Mesendoderm (in vitro differentiated cells): ENCODE results near the gene ITGB1BP1.

Source experiments
- DNase-seq: peaks from one replicate; pipeline ENCODE4 v3.0.0; 2013
- H2AK5ac ChIP-seq: 2 replicates; pipeline ENCODE4 v1.6.1; 2013; ENCODE audit warnings: low read length, inconsistent platforms
- H2BK120ac ChIP-seq: 2 replicates; pipeline ENCODE4 v1.6.1; 2013; ENCODE audit warnings: low read depth, mild to moderate bottlenecking, low read length, moderate library complexity, mixed read lengths
- H2BK15ac ChIP-seq: replicated peaks from 2 replicates; pipeline ENCODE4 v1.6.1; 2013; ENCODE audit warnings: low read depth, mild to moderate bottlenecking, moderate library complexity
- H2BK5ac ChIP-seq: 2 replicates; pipeline ENCODE4 v1.6.1; 2013; ENCODE audit warnings: low read length, inconsistent platforms
- H3K18ac ChIP-seq: 2 replicates; pipeline ENCODE4 v1.6.1; 2013; ENCODE audit warnings: mild to moderate bottlenecking, low read length, mixed read lengths
- H3K23ac ChIP-seq: one replicate; pipeline ENCODE4 v1.6.1; 2013; ENCODE audit warnings: low read length
- H3K27ac ChIP-seq: 2 replicates; pipeline ENCODE4 v1.5.1; 2013; ENCODE audit warnings: low read depth, mild to moderate bottlenecking, inconsistent platforms, low read length, moderate library complexity
- H3K27me3 ChIP-seq: 2 replicates; pipeline ENCODE4 v1.6.1; 2013; ENCODE audit warnings: low read length, control low read depth, mild to moderate bottlenecking, inconsistent platforms; ENCODE audit not compliant: insufficient read depth, poor library complexity
- H3K36me3 ChIP-seq: 2 replicates; pipeline ENCODE4 v1.6.1; 2013; ENCODE audit warnings: low read length, inconsistent platforms; ENCODE audit not compliant: control insufficient read depth, insufficient read depth
- H3K4ac ChIP-seq: one replicate; pipeline ENCODE4 v1.6.1; 2013; ENCODE audit warnings: low read depth, mild to moderate bottlenecking, low read length, moderate library complexity
- H3K4me1 ChIP-seq: 2 replicates; pipeline ENCODE4 v1.6.1; 2013; ENCODE audit warnings: low read depth, low read length, inconsistent platforms; ENCODE audit not compliant: control insufficient read depth
- H3K4me2 ChIP-seq: 2 replicates; pipeline ENCODE4 v1.6.1; 2013; ENCODE audit warnings: low read length
- H3K4me3 ChIP-seq: 2 replicates; pipeline ENCODE4 v1.5.1; 2013; ENCODE audit warnings: mild to moderate bottlenecking, low read length
- H3K56ac ChIP-seq: one replicate; pipeline ENCODE4 v1.6.1; 2013; ENCODE audit warnings: low read length
- H3K79me1 ChIP-seq: 2 replicates; pipeline ENCODE4 v1.6.1; 2013; ENCODE audit warnings: low read length, inconsistent platforms
- H3K79me2 ChIP-seq: 2 replicates; pipeline ENCODE4 v1.6.1; 2013; ENCODE audit warnings: mild to moderate bottlenecking, low read length; ENCODE audit not compliant: control insufficient read depth, insufficient read depth
- H3K9ac ChIP-seq: 2 replicates; pipeline ENCODE4 v1.6.1; 2013; ENCODE audit warnings: low read length, inconsistent platforms
- H4K5ac ChIP-seq: one replicate; pipeline ENCODE4 v1.6.1; 2013; ENCODE audit warnings: low read length
- H4K8ac ChIP-seq: one replicate; pipeline ENCODE4 v1.6.1; 2013; ENCODE audit warnings: low read depth, mild to moderate bottlenecking, control low read depth, low read length, moderate library complexity
- WGBS: extraction: QIAGEN DNeasy Blood & Tissue Kit; methylation state at CpG from one replicate; pipeline ENCODE4 v1.1.7; 2013; ENCODE audit warnings: low lambda C conversion rate, missing lambda C conversion rate; ENCODE audit not compliant: insufficient coverage; ENCODE audit errors: extremely low coverage; 5-methylcytosine and 5-hydroxymethylcytosine counted together

Gene ITGB1BP1

GRCh38 chr2:9422321-9423099 is 818 bp downstream of the ITGB1BP1 start:
- H3K4ac ChIP-seq = no peak overlapping the region
- no CpG with 5 or more reads among the region's 42 CpGs for WGBS
- peak overlapping the region; percentile 99 for H3K4me2 ChIP-seq
- H3K79me1 ChIP-seq = peaks cover 20% of the 10 kb centered on the region
- H4K8ac ChIP-seq = no peak overlapping the region
- H3K4me3 ChIP-seq = peak overlapping the region; percentile 81
- no peak overlapping the region for H3K18ac ChIP-seq
- H3K23ac ChIP-seq = peak overlapping the region; percentile 54
- peaks cover 13% of the 10 kb centered on the region for H3K79me2 ChIP-seq
- peak overlapping the region; percentile 92 for H3K9ac ChIP-seq
- no peaks in the 10 kb centered on the region for H3K36me3 ChIP-seq
- peak overlapping the region; percentile 96 for H3K56ac ChIP-seq
- peak; percentile 64 for DNase-seq
- H2BK15ac ChIP-seq = no peak overlapping the region
- H3K27ac ChIP-seq = no peak overlapping the region
- peaks cover 5% of the 10 kb centered on the region for H3K4me1 ChIP-seq
- no peak overlapping the region for H4K5ac ChIP-seq
- H2BK5ac ChIP-seq = no peak overlapping the region
- no peak overlapping the region for H2BK120ac ChIP-seq
- no peaks in the 10 kb centered on the region for H3K27me3 ChIP-seq
- H2AK5ac ChIP-seq = no peak overlapping the region

GRCh38 chr2:9420495-9420894 is 2.8 kb downstream of the ITGB1BP1 start:
- Histone ChIP-seq H2BK120ac (no peak overlapping the region), H2BK5ac (no peak overlapping the region), H3K4ac (no peak overlapping the region), H3K18ac (no peak overlapping the region), H2AK5ac (no peak overlapping the region), H3K4me3 (no peak overlapping the region), H3K4me2 (no peak overlapping the region), H2BK15ac (no peak overlapping the region), H3K4me1 (peaks cover 5% of the 10 kb centered on the region), H3K27me3 (no peaks in the 10 kb centered on the region), H3K27ac (no peak overlapping the region), H4K5ac (no peak overlapping the region), H4K8ac (no peak overlapping the region), H3K79me2 (peaks cover 13% of the 10 kb centered on the region), H3K23ac (no peak overlapping the region), H3K36me3 (no peaks in the 10 kb centered on the region), H3K79me1 (peaks cover 13% of the 10 kb centered on the region), H3K56ac (no peak overlapping the region), H3K9ac (no peak overlapping the region)
- no CpG with 5 or more reads among the region's 10 CpGs for WGBS
- no peak for DNase-seq

- H2BK120ac ChIP-seq = no peak overlapping the region
- no peak overlapping the region for H3K4me3 ChIP-seq
- H3K9ac ChIP-seq = no peak overlapping the region
- peaks cover 12% of the 10 kb centered on the region for H3K79me1 ChIP-seq
- no peak for DNase-seq
- H3K18ac ChIP-seq = no peak overlapping the region
- H3K56ac ChIP-seq = no peak overlapping the region
- no peak overlapping the region for H3K23ac ChIP-seq
- no peak overlapping the region for H3K4me2 ChIP-seq
- H4K8ac ChIP-seq = no peak overlapping the region
- H2BK5ac ChIP-seq = no peak overlapping the region
- WGBS = no CpG with 5 or more reads among the region's 3 CpGs
- H3K79me2 ChIP-seq = peaks cover 10% of the 10 kb centered on the region
- H3K4ac ChIP-seq = no peak overlapping the region
- no peaks in the 10 kb centered on the region for H3K36me3 ChIP-seq
- peaks cover 5% of the 10 kb centered on the region for H3K4me1 ChIP-seq
- H2BK15ac ChIP-seq = no peak overlapping the region
- no peak overlapping the region for H2AK5ac ChIP-seq
- H3K27ac ChIP-seq = no peak overlapping the region
- H3K27me3 ChIP-seq = no peaks in the 10 kb centered on the region
- H4K5ac ChIP-seq = no peak overlapping the region
These were observed 3.8 kb downstream of the ITGB1BP1 start for GRCh38 chr2:9419541-9419940.

- no peak overlapping the region for H3K27ac ChIP-seq
- no peaks in the 10 kb centered on the region for H3K27me3 ChIP-seq
- no CpG with 5 or more reads among the region's 4 CpGs for WGBS
- no peak overlapping the region for H3K4me3 ChIP-seq
- no peak overlapping the region for H3K9ac ChIP-seq
- no peak overlapping the region for H3K23ac ChIP-seq
- no peak overlapping the region for H2BK15ac ChIP-seq
- peaks cover 3% of the 10 kb centered on the region for H3K4me1 ChIP-seq
- no peak overlapping the region for H4K8ac ChIP-seq
- no peak overlapping the region for H3K18ac ChIP-seq
- no peak overlapping the region for H2BK5ac ChIP-seq
- H3K56ac ChIP-seq = no peak overlapping the region
- H2BK120ac ChIP-seq = no peak overlapping the region
- H3K36me3 ChIP-seq = no peaks in the 10 kb centered on the region
- H3K79me1 ChIP-seq = peaks cover 8% of the 10 kb centered on the region
- no peak overlapping the region for H3K4ac ChIP-seq
- peaks cover 3% of the 10 kb centered on the region for H3K79me2 ChIP-seq
- H3K4me2 ChIP-seq = no peak overlapping the region
- no peak overlapping the region for H4K5ac ChIP-seq
- H2AK5ac ChIP-seq = no peak overlapping the region
- DNase-seq = no peak
These were observed 4.6 kb downstream of the ITGB1BP1 start for GRCh38 chr2:9418746-9419145.

GRCh38 chr2:9417725-9418124 is 5.6 kb downstream of the ITGB1BP1 start:
- H3K56ac ChIP-seq = no peak overlapping the region
- no peak overlapping the region for H3K27ac ChIP-seq
- H2BK5ac ChIP-seq = no peak overlapping the region
- no peaks in the 10 kb centered on the region for H3K27me3 ChIP-seq
- no peak overlapping the region for H3K4me2 ChIP-seq
- H3K9ac ChIP-seq = no peak overlapping the region
- peaks cover 3% of the 10 kb centered on the region for H3K4me1 ChIP-seq
- no peak overlapping the region for H2BK15ac ChIP-seq
- no peak for DNase-seq
- no peak overlapping the region for H2BK120ac ChIP-seq
- no peak overlapping the region for H3K18ac ChIP-seq
- no peak overlapping the region for H3K4me3 ChIP-seq
- peaks cover 8% of the 10 kb centered on the region for H3K79me1 ChIP-seq
- no peak overlapping the region for H2AK5ac ChIP-seq
- no peaks in the 10 kb centered on the region for H3K36me3 ChIP-seq
- peaks cover 2% of the 10 kb centered on the region for H3K79me2 ChIP-seq
- no peak overlapping the region for H4K8ac ChIP-seq
- no peak overlapping the region for H3K4ac ChIP-seq
- no CpG with 5 or more reads among the region's 3 CpGs for WGBS
- no peak overlapping the region for H4K5ac ChIP-seq
- no peak overlapping the region for H3K23ac ChIP-seq

- Histone ChIP-seq H3K4me1 (no peaks in the 10 kb centered on the region), H3K27ac (no peak overlapping the region)
- no CpG with 5 or more reads among the region's 7 CpGs for WGBS
These were observed 6.4 kb downstream of the ITGB1BP1 start for GRCh38 chr2:9416962-9417316.

More at GRCh38 chr2:9416962-9417316, 6.4 kb downstream of the ITGB1BP1 start:
- no peak overlapping the region for H3K56ac ChIP-seq
- H3K18ac ChIP-seq = no peak overlapping the region
- H3K27me3 ChIP-seq = no peaks in the 10 kb centered on the region
- no peak overlapping the region for H3K9ac ChIP-seq
- no peaks in the 10 kb centered on the region for H3K36me3 ChIP-seq
- H3K79me1 ChIP-seq = peaks cover 4% of the 10 kb centered on the region
- no peak overlapping the region for H2BK5ac ChIP-seq
- H3K4ac ChIP-seq = no peak overlapping the region
- H2BK120ac ChIP-seq = no peak overlapping the region
- H2BK15ac ChIP-seq = no peak overlapping the region
- no peak overlapping the region for H3K4me2 ChIP-seq
- no peak overlapping the region for H4K5ac ChIP-seq
- no peak overlapping the region for H2AK5ac ChIP-seq
- no peak overlapping the region for H3K4me3 ChIP-seq
- no peak overlapping the region for H4K8ac ChIP-seq
- no peak for DNase-seq
- no peaks in the 10 kb centered on the region for H3K79me2 ChIP-seq
- H3K23ac ChIP-seq = no peak overlapping the region
